K562 (cell line): ENCODE data around the gene ARL2. TPM values are rescaled to one million over a fixed set of nuclear protein-coding genes. Genes with fewer than 3 reads are reported as not detected.

ENCODE experiments used
- ATF1 ChIP-seq, 2 experiments: fragments of 450-650 bp in 1 of 2; IDR thresholded peaks; 2 replicates each; pipeline ENCODE4 v1.6.1; 2016; ENCODE audit warnings: missing compliant biosample characterization in 1 of 2, missing genetic modification characterization in 1 of 2
- ATF2 ChIP-seq: sonication (generic); formaldehyde crosslinking; IDR thresholded peaks from 2 replicates; pipeline ENCODE4 v1.8.1; 2022; ENCODE audit warnings: missing genetic modification reagents
- CBFA2T3 ChIP-seq: fragments of 450-650 bp; IDR thresholded peaks from 2 replicates; pipeline ENCODE4 v1.6.1; 2017
- CREBBP ChIP-seq: IDR thresholded peaks from one replicate; pipeline ENCODE4 v1.6.1; 2012; ENCODE audit warnings: low read depth, mild to moderate bottlenecking, control low read depth, inconsistent platforms, low read length
- DIDO1 ChIP-seq: fragments of 450-650 bp; IDR thresholded peaks from 2 replicates; pipeline ENCODE4 v1.6.1; 2016; ENCODE audit warnings: low read depth, missing biosample characterization, missing genetic modification characterization
- DLX4 ChIP-seq: fragments of 250-450 bp; sonication (Bioruptor Pico); IDR thresholded peaks from 2 replicates; pipeline ENCODE4 v1.6.1; 2021; ENCODE audit warnings: mild to moderate bottlenecking
- E2F3 ChIP-seq: fragments of 250-450 bp; sonication (Bioruptor Pico); IDR thresholded peaks from 2 replicates; pipeline ENCODE4 v1.4.0; 2020; ENCODE audit warnings: mild to moderate bottlenecking
- ESRRA ChIP-seq: fragments of 450-650 bp; IDR thresholded peaks from 2 replicates; pipeline ENCODE4 v1.6.1; 2014; ENCODE audit warnings: low read depth, mild to moderate bottlenecking, moderate library complexity, borderline replicate concordance
- FUS ChIP-seq: fragments of 200-400 bp; formaldehyde crosslinking; optimal IDR thresholded peaks from 2 replicates; pipeline ENCODE3; 2017; ENCODE audit warnings: low read depth, low read length
- GTF2E2 ChIP-seq: fragments of 200-800 bp; sonication (Bioruptor generic); IDR thresholded peaks from 2 replicates; pipeline ENCODE4 v1.6.1; 2016; ENCODE audit warnings: missing genetic modification characterization, missing compliant biosample characterization
- HDAC6 ChIP-seq: IDR thresholded peaks from 2 replicates; pipeline ENCODE4 v1.6.1; 2012; ENCODE audit warnings: low read depth, mild to moderate bottlenecking, control low read depth, inconsistent platforms, low read length, moderate library complexity
- HNRNPL ChIP-seq: fragments of 200-400 bp; formaldehyde crosslinking; IDR thresholded peaks from 2 replicates; pipeline ENCODE4 v1.6.1; 2017; ENCODE audit warnings: low read depth, mild to moderate bottlenecking, low read length
- KAT8 ChIP-seq: fragments of 450-650 bp; IDR thresholded peaks from 2 replicates; pipeline ENCODE4 v1.6.1; 2016; ENCODE audit warnings: low read depth, mild to moderate bottlenecking
- LARP7 ChIP-seq: fragments of 450-650 bp; IDR thresholded peaks from 2 replicates; pipeline ENCODE4 v1.6.1; 2016
- MXI1 ChIP-seq: IDR thresholded peaks from 2 replicates; pipeline ENCODE4 v1.6.1; 2011; ENCODE audit warnings: low read depth, mild to moderate bottlenecking, improper control_type of control experiment, low read length
- MYNN ChIP-seq, 2 experiments: sonication (generic); formaldehyde crosslinking in 1 of 2; IDR thresholded peaks; 2 replicates each; pipeline versions ENCODE4 v1.5.0 to v1.6.1; 2016 to 2020; ENCODE audit warnings: antibody characterized with exemption in 1 of 2, missing genetic modification reagents in 1 of 2
- PRPF4 ChIP-seq: fragments of 200-400 bp; formaldehyde crosslinking; IDR thresholded peaks from one replicate; pipeline ENCODE4 v1.6.1; 2017; ENCODE audit warnings: low read length, low read depth, mild to moderate bottlenecking; ENCODE audit not compliant: insufficient read depth, poor library complexity, severe bottlenecking
- RNF2 ChIP-seq: sonication (generic); IDR thresholded peaks from 2 replicates; pipeline ENCODE4 v1.6.1; 2016
- SMAD4 ChIP-seq: fragments of 250-450 bp; sonication (Bioruptor Pico); conservative IDR thresholded peaks from 2 replicates; pipeline ENCODE4 v1.8.0; 2021; ENCODE audit warnings: inconsistent platforms, mild to moderate bottlenecking, moderate library complexity
- SRF ChIP-seq, 2 experiments: fragments of 250-450, 450-650 bp in 1 of 2; sonication (Bioruptor Pico) in 1 of 2; sonication (generic) in 1 of 2; formaldehyde crosslinking; IDR thresholded peaks; 2 replicates each; pipeline versions ENCODE4 v1.5.0 to v1.5.1; 2020 to 2022; ENCODE audit warnings: mild to moderate bottlenecking in 1 of 2, missing genetic modification reagents in 1 of 2
- TAF7 ChIP-seq: fragments of 450-650 bp; IDR thresholded peaks from 2 replicates; pipeline ENCODE4 v1.6.1; 2016; ENCODE audit warnings: missing genetic modification characterization, missing compliant biosample characterization
- TBL1XR1 ChIP-seq, 2 experiments: IDR thresholded peaks; 2 replicates each; pipeline ENCODE4 v1.6.1; 2012; ENCODE audit warnings: improper control_type of control experiment in 2 of 2, low read length in 2 of 2, mild to moderate bottlenecking in 1 of 2
- ZNF224 ChIP-seq: sonication (generic); formaldehyde crosslinking; IDR thresholded peaks from 2 replicates; pipeline ENCODE4 v1.8.0; 2022; ENCODE audit warnings: mild to moderate bottlenecking, missing genetic modification reagents
- ZNF280B ChIP-seq: fragments of 250-450 bp; sonication (Bioruptor Pico); IDR thresholded peaks from 2 replicates; pipeline ENCODE4 v1.5.1; 2021; ENCODE audit warnings: mild to moderate bottlenecking
- ZNF431 ChIP-seq: sonication (generic); formaldehyde crosslinking; IDR thresholded peaks from 2 replicates; pipeline ENCODE4 v1.8.0; 2022; ENCODE audit warnings: mild to moderate bottlenecking, missing genetic modification reagents
- ZNF766 ChIP-seq: fragments of 200-800 bp; sonication (Bioruptor generic); conservative IDR thresholded peaks from 2 replicates; pipeline ENCODE4 v1.6.1; 2016; ENCODE audit warnings: missing genetic modification characterization, missing compliant biosample characterization
- polyA plus RNA-seq, 8 experiments: library from polyadenylated mRNA; depleted of rRNA in 4 of 8; stranded (reverse) in 5 of 8; unstranded in 3 of 8; fragments of >200 nt; fragmentation: Nextera tagmentation in 2 of 8; fragmentation: Illumina TruSeq in 1 of 8; extraction: Ambion mirVana in 2 of 8; extraction: Trizol in 1 of 8; gene quantifications; 2 replicates each; pipeline versions ENCODE4 v1.2.1 to v1.2.3, GENCODE V29; 2011 to 2014; ENCODE audit warnings: inconsistent platforms in 1 of 8, missing spikeins in 1 of 8
- total RNA-seq, 7 experiments: library from RNA; depleted of rRNA in 6 of 7; stranded (reverse); fragments of >200 nt in 6 of 7; fragmentation: Illumina TruSeq in 2 of 7; extraction: Trizol in 2 of 7; gene quantifications; 2 replicates each; pipeline versions ENCODE4 v1.2.1 to v1.2.3, GENCODE V29; 2011 to 2021; ENCODE audit warnings: low replicate concordance in 1 of 7

Gene ARL2
- total and polyA plus RNA-seq, 9 of the 15 experiments (the other 6 are each of a cell fraction or from before 2014, with no cell fraction given), result 5.7 to 154 (median 92.2) TPM

GRCh38 chr11:65013888-65014725 is at the start of gene ARL2 (continued):
- TF ChIP-seq CREBBP (no peak), ZNF280B (CRISPR knock-in tag) (no peak), DIDO1 (tag) (peak; percentile 64), ATF1 (CRISPR knock-in tag; IDR thresholded peaks at IDR 0.05) (0 out of 2 replicates have a peak, but pooled peaks have one; percentile 24), ATF1 (tag; IDR thresholded peaks at IDR 0.05) (peak; percentile 93), RNF2 (peak; percentile 43; the same call in 1 of the 2 replicates), HDAC6 (no peak), MXI1 (no peak), DLX4 (CRISPR knock-in tag) (no peak), ZNF431 (peak; percentile 95), ZNF766 (CRISPR knock-in tag) (peak; percentile 49; the same call in 1 of the 2 replicates), KAT8 (no peak), SRF (CRISPR knock-in tag; IDR thresholded peaks at IDR 0.05) (no peak; a peak in 1 of 4 replicates), ATF2 (peak; percentile 90), E2F3 (CRISPR knock-in tag) (peak; percentile 57; the same call in 1 of the 2 replicates), FUS (peak; percentile 92), TAF7 (0 out of 2 replicates have a peak, but pooled peaks have one; percentile 16), GTF2E2 (peak; percentile 74; the same call in 1 of the 2 replicates), HNRNPL (peak; percentile 78), SMAD4 (CRISPR knock-in tag) (peak; percentile 92), TBL1XR1 (IDR thresholded peaks at IDR 0.05; ENCODE audit: low read length in 2 of 2) (no peak), PRPF4 (peak; percentile 73), ZNF224 (CRISPR knock-in tag) (peak; percentile 94), CBFA2T3 (peak; percentile 20; the same call in 1 of the 2 replicates), LARP7 (no peak), MYNN (IDR thresholded peaks at IDR 0.05) (0 out of 2 replicates have a peak, but pooled peaks have one; percentile 34), MYNN (CRISPR knock-in tag; IDR thresholded peaks at IDR 0.05) (no peak), ESRRA (0 out of 2 replicates have a peak, but pooled peaks have one; percentile 48)
